Inferior parietal cortex (tissue), 1 donor: ENCODE results near the gene STOX2.
A peak's percentile ranks its signal among the peaks of the same experiment; 100 is the strongest.

Experiments
- DNase-seq: peaks from one replicate; pipeline ENCODE4 v3.0.0-alpha.2; 2016; ENCODE audit errors: extremely low spot score

The STOX2 gene

GRCh38 chr4:183897193-183897592 lies 7.9 kb upstream of the STOX2 start:
- DNase-seq: no peak

GRCh38 chr4:183898456-183898855 lies 6.7 kb upstream of the STOX2 start:
- no peak for DNase-seq

- DNase-seq: peak; percentile 34
These were observed 1.9 kb upstream of the STOX2 start for GRCh38 chr4:183903021-183903760.

GRCh38 chr4:183905593-183906488 lies 734 bp downstream of the STOX2 start:
- DNase-seq: peak; percentile 65

- DNase-seq: no peak
These were observed 1.3 kb downstream of the STOX2 start for GRCh38 chr4:183906489-183906738.

- peak; percentile 38 for DNase-seq
These were observed 1.9 kb downstream of the STOX2 start for GRCh38 chr4:183906739-183907651.

GRCh38 chr4:183907871-183908683 lies 3.0 kb downstream of the STOX2 start:
- peak; percentile 58 for DNase-seq

- no peak for DNase-seq
These were observed 4.1 kb downstream of the STOX2 start for GRCh38 chr4:183909187-183909586.

- DNase-seq: no peak
These were observed 4.7 kb downstream of the STOX2 start for GRCh38 chr4:183909801-183910200.

GRCh38 chr4:183912585-183912984 lies 7.5 kb downstream of the STOX2 start:
- DNase-seq: no peak

- DNase-seq: no peak
These were observed 10.9 kb downstream of the STOX2 start for GRCh38 chr4:183915976-183916375.

GRCh38 chr4:183918696-183919095 lies 13.6 kb downstream of the STOX2 start:
- DNase-seq: no peak

- no peak for DNase-seq
These were observed 14.0 kb downstream of the STOX2 start for GRCh38 chr4:183919141-183919540.

- DNase-seq: no peak
These were observed 15.4 kb downstream of the STOX2 start for GRCh38 chr4:183920512-183920911.

GRCh38 chr4:183921335-183921734 lies 16.2 kb downstream of the STOX2 start:
- DNase-seq: no peak

GRCh38 chr4:183924362-183925044 lies 19.4 kb downstream of the STOX2 start:
- no peak for DNase-seq

GRCh38 chr4:183926950-183927349 lies 21.8 kb downstream of the STOX2 start:
- DNase-seq: no peak

GRCh38 chr4:183932576-183932975 lies 27.5 kb downstream of the STOX2 start:
- DNase-seq: no peak

- DNase-seq: no peak
These were observed 29.7 kb downstream of the STOX2 start for GRCh38 chr4:183934761-183935160.

- no peak for DNase-seq
These were observed 30.4 kb downstream of the STOX2 start for GRCh38 chr4:183935355-183936005.
